ENCODE results near the gene COX19. TPM values are rescaled to one million over a fixed set of nuclear protein-coding genes. Genes with fewer than 3 reads are reported as not detected.
A peak's percentile ranks its signal among the peaks of the same experiment; 100 is the strongest.
"Not testable (repeated sequence)": the region's sequence is repeated elsewhere in the genome, so short reads cannot be mapped to it uniquely, and the experiment has no call there.

The COX19 gene
- total RNA-seq, 1 experiment from 2014 or later = 37.4 TPM

DNA sequence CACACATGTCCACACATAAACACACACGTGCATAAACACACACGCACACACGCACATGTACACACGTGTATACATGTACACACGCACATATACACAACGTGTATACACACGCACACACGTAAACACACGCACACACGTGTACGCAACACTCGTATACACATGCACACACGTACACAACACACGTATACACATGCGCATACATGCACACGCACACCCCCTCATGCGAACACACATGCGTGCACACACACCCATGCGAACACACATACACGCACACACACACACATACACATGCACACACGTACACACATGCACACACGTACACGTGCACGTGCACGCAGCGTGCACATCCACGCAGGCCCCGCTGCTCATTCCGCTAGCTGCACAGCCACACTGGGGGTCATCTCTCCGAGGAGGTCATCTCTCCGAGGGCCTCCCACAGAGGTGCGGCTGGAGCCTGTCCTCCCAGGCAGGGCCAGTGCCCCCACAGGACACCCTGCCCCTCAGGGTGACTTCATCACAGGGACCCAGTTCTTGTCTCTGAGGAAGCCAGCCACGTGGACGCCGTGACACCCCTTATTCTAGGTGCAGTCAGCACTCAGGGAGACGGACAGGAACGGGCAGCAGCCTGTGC lies 33.5 kb upstream of the COX19 start:
- DNase-seq = no peak
- Mint-ChIP-seq H3K36me3 (ENCODE audit: insufficient read depth, unreplicated experiment) (peaks cover 44% of the 10 kb centered on the region), H3K4me3 (ENCODE audit: low read depth, unreplicated experiment) (no peak overlapping the region), H3K4me1 (ENCODE audit: low read depth, unreplicated experiment) (peaks cover 15% of the 10 kb centered on the region), H3K27me3 (ENCODE audit: unreplicated experiment) (no peaks in the 10 kb centered on the region), H3K27ac (ENCODE audit: unreplicated experiment) (no peak overlapping the region), H3K9me3 (ENCODE audit: low read depth, unreplicated experiment) (no peaks in the 10 kb centered on the region)
- CTCF ChIA-PET = no interaction called here
- intact Hi-C loops (cut with micrococcal nuclease; ENCODE audit: unreplicated experiment) = no loop called here
- TF ChIP-seq, protein P1, sequence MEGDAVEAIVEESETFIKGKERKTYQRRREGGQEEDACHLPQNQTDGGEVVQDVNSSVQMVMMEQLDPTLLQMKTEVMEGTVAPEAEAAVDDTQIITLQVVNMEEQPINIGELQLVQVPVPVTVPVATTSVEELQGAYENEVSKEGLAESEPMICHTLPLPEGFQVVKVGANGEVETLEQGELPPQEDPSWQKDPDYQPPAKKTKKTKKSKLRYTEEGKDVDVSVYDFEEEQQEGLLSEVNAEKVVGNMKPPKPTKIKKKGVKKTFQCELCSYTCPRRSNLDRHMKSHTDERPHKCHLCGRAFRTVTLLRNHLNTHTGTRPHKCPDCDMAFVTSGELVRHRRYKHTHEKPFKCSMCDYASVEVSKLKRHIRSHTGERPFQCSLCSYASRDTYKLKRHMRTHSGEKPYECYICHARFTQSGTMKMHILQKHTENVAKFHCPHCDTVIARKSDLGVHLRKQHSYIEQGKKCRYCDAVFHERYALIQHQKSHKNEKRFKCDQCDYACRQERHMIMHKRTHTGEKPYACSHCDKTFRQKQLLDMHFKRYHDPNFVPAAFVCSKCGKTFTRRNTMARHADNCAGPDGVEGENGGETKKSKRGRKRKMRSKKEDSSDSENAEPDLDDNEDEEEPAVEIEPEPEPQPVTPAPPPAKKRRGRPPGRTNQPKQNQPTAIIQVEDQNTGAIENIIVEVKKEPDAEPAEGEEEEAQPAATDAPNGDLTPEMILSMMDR (IDR thresholded peaks at IDR 0.05; ENCODE audit: unreplicated experiment) = no peak
- no TSS peak for BruUV-seq (replicated peaks)

DNA sequence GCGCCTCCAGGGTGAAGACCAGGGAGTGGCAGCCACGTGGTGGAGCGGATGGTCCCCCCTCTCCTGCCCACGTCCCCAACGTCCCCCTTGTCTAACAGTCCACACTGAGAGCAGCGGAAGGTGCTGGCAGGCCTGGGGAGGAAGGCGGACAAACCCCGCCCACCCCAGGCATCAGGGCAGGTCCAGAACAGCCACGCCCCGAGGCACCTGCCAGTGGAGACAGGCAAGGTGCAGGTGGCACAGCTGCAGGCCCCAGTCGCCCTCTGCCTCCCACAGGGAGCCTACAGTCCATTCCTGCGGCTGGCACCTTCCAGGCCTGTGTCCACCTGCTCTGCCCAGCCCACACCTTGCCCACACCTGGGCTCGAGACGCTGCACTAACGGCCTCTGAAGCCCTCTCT lies 32.6 kb upstream of the COX19 start:
- TF ChIP-seq, protein P1 (IDR thresholded peaks at IDR 0.05; ENCODE audit: unreplicated experiment) = no peak
- Mint-ChIP-seq H3K27ac (ENCODE audit: unreplicated experiment) (no peak overlapping the region), H3K4me1 (ENCODE audit: low read depth, unreplicated experiment) (peaks cover 15% of the 10 kb centered on the region), H3K9me3 (ENCODE audit: low read depth, unreplicated experiment) (no peaks in the 10 kb centered on the region), H3K36me3 (ENCODE audit: insufficient read depth, unreplicated experiment) (peaks cover 43% of the 10 kb centered on the region), H3K27me3 (ENCODE audit: unreplicated experiment) (no peaks in the 10 kb centered on the region), H3K4me3 (ENCODE audit: low read depth, unreplicated experiment) (no peak overlapping the region)
- DNase-seq = peak; percentile 37
- intact Hi-C loops (cut with micrococcal nuclease; ENCODE audit: unreplicated experiment) = no loop called here
- BruUV-seq (replicated peaks) = no TSS peak
- CTCF ChIA-PET = no interaction called here

DNA sequence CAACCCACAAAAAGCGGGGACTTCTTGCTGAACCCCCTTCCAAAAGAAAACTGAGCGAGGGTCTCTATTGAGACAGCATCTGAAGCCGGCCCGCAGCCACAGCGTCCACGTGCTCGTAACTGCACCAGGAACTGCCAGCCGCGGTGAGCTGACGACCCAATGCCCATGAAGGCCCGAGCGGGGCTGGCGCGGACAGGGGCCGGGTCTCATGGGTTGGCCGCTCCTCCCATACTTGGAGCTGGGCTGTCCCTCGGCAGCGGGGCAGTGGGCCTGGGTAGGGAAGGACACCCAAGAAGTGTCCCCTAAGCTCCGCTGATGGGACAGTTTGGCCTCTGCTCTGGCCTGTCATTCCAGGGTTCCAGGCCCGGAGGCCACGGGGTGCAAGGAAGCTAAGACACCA lies 30.0 kb upstream of the COX19 start:
- no peak for DNase-seq
- H3K4me3 Mint-ChIP-seq (ENCODE audit: low read depth, unreplicated experiment) = no peak overlapping the region
- no peak overlapping the region for H3K27ac Mint-ChIP-seq (ENCODE audit: unreplicated experiment)
- CTCF ChIA-PET = interaction anchor here (0.8 kb wide), 1 partner anchor 12 kb away, joined by 3 read pairs; no protein-coding TSS in a partner anchor
- TF ChIP-seq, protein P1 (IDR thresholded peaks at IDR 0.05; ENCODE audit: unreplicated experiment) = no peak
- no peaks in the 10 kb centered on the region for H3K9me3 Mint-ChIP-seq (ENCODE audit: low read depth, unreplicated experiment)
- no peaks in the 10 kb centered on the region for H3K27me3 Mint-ChIP-seq (ENCODE audit: unreplicated experiment)
- peaks cover 15% of the 10 kb centered on the region for H3K4me1 Mint-ChIP-seq (ENCODE audit: low read depth, unreplicated experiment)
- intact Hi-C loops (cut with micrococcal nuclease; ENCODE audit: unreplicated experiment) = no loop called here
- peaks cover 45% of the 10 kb centered on the region for H3K36me3 Mint-ChIP-seq (ENCODE audit: insufficient read depth, unreplicated experiment)
- BruUV-seq (replicated peaks) = no TSS peak

DNA sequence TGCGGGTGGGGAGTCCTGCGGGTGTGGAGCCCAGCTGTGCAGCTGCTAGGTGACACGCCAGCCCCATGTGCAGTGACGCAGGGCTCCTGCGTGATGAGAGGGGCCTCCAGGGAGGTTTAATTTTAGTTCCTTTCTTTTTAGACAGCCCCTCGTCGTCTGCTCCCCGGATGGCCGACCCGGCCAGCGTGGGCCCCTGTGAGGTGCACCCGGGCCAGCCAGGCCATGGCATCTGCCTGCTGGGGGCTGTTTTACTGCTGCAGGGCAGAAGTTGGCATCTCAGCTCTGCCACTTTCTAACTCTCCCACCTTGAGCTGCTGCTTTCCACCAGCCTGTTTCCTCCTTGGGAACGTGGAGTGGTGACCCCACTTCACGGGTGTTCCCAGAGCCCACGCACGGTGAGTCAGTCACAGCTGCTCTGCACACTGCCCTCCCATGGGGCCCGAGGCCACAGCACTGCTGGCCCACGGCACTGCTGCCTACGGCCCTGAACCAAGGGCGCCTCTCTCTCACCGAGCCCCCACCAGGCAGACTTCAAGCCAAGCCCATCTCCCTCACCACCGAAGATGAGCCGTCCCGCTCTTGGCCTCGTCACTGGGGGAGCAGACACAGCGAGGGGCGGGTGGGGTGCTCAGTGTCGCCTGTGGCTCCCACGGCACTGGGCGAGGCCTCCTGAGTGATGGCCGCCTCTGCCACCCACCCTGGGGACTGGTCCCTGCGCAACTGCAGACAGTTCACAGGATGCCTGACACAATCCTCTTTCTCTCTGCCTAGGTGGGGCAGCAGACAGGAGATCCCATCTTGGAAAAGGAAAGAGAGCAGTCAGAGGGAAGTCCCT lies 28.9 kb upstream of the COX19 start:
- TF ChIP-seq, protein P1 (IDR thresholded peaks at IDR 0.05; ENCODE audit: unreplicated experiment) = no peak
- intact Hi-C loops (cut with micrococcal nuclease; ENCODE audit: unreplicated experiment) = no loop called here
- Mint-ChIP-seq H3K4me1 (ENCODE audit: low read depth, unreplicated experiment) (peaks cover 15% of the 10 kb centered on the region), H3K27me3 (ENCODE audit: unreplicated experiment) (no peaks in the 10 kb centered on the region), H3K9me3 (ENCODE audit: low read depth, unreplicated experiment) (no peaks in the 10 kb centered on the region), H3K36me3 (ENCODE audit: insufficient read depth, unreplicated experiment) (peaks cover 45% of the 10 kb centered on the region), H3K27ac (ENCODE audit: unreplicated experiment) (no peak overlapping the region), H3K4me3 (ENCODE audit: low read depth, unreplicated experiment) (no peak overlapping the region)
- BruUV-seq (replicated peaks) = no TSS peak
- no peak for DNase-seq
- CTCF ChIA-PET = no interaction called here

DNA sequence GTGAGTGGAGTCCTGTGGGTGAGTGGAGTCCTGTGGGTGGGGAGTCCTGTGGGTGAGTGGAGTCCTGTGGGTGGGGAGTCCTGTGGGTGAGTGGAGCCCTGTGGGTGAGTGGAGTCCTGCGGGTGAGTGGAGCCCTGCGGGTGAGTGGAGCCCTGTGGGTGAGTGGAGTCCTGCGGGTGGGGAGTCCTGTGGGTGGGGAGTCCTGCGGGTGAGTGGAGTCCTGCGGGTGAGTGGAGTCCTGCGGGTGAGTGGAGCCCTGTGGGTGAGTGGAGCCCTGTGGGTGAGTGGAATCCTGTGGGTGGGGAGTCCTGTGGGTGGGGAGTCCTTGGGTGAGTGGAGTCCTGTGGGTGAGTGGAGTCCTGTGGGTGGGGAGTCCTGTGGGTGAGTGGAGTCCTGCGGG lies 27.1 kb upstream of the COX19 start:
- H3K9me3 Mint-ChIP-seq (ENCODE audit: low read depth, unreplicated experiment); intact Hi-C loops (cut with micrococcal nuclease; ENCODE audit: unreplicated experiment); H3K4me1 Mint-ChIP-seq (ENCODE audit: low read depth, unreplicated experiment); DNase-seq; H3K27me3 Mint-ChIP-seq (ENCODE audit: unreplicated experiment); BruUV-seq (replicated peaks); H3K4me3 Mint-ChIP-seq (ENCODE audit: low read depth, unreplicated experiment); H3K27ac Mint-ChIP-seq (ENCODE audit: unreplicated experiment); CTCF ChIA-PET: not testable (repeated sequence)
- H3K36me3 Mint-ChIP-seq (ENCODE audit: insufficient read depth, unreplicated experiment) = peaks cover 42% of the 10 kb centered on the region

DNA sequence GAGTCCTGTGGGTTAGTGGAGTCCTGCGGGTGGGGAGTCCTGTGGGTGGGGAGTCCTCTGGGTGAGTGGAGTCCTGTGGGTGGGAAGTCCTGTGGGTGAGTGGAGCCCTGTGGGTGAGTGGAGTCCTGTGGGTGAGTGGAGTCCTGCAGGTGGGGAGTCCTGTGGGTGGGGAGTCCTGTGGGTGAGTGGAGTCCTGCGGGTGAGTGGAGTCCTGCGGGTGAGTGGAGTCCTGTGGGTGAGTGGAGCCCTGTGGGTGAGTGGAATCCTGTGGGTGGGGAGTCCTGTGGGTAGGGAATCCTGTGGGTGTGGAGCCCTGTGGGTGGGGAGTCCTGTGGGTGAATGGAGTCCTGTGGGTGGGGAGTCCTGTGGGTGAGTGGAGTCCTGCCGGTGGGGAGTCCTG lies 26.7 kb upstream of the COX19 start:
- BruUV-seq (replicated peaks); H3K27ac Mint-ChIP-seq (ENCODE audit: unreplicated experiment); DNase-seq; H3K4me1 Mint-ChIP-seq (ENCODE audit: low read depth, unreplicated experiment); H3K4me3 Mint-ChIP-seq (ENCODE audit: low read depth, unreplicated experiment); intact Hi-C loops (cut with micrococcal nuclease; ENCODE audit: unreplicated experiment); H3K9me3 Mint-ChIP-seq (ENCODE audit: low read depth, unreplicated experiment); H3K27me3 Mint-ChIP-seq (ENCODE audit: unreplicated experiment); CTCF ChIA-PET: not testable (repeated sequence)
- H3K36me3 Mint-ChIP-seq (ENCODE audit: insufficient read depth, unreplicated experiment) = peaks cover 46% of the 10 kb centered on the region
